Hepatocyte (in vitro differentiated cells): ENCODE data around the gene ADRA1B.

Experiments used
- EZH2 ChIP-seq: fragments of 200-600 bp; sonication (generic); IDR thresholded peaks from 2 replicates; pipeline ENCODE4 v1.6.1; 2016; ENCODE audit warnings: antibody characterized with exemption, mild to moderate bottlenecking, borderline replicate concordance
- EZH2phosphoT487 ChIP-seq: fragments of 200-600 bp; sonication (generic); IDR thresholded peaks from one replicate; pipeline ENCODE4 v1.6.1; 2018; ENCODE audit warnings: antibody characterized with exemption, mild to moderate bottlenecking, low read depth, moderate library complexity; ENCODE audit not compliant: unreplicated experiment, severe bottlenecking
- TF ChIP-seq, protein P1 (sequence below): fragments of 200-600 bp; sonication (generic); IDR thresholded peaks from 2 replicates; pipeline ENCODE4 v1.5.1; 2016; ENCODE audit warnings: antibody characterized with exemption, mild to moderate bottlenecking; ENCODE audit not compliant: poor library complexity

DNA sequence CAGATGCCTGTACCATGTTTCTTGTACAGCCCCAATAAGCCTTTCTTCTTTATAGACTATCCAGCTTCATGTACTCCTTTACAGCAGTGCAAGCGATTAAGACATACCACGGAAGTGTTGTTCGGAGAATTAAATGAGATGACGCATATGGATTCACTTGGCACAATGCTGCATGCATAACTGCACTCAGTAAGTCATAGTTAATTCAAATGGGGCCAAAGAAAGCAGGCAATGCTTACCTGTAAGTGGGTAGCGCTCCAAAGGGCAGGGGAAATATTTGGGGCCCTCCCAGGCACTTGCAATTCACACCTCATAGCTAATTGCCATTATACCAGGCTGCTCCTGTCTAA is 7.7 kb upstream of the ADRA1B start:
- TF ChIP-seq, protein P1, sequence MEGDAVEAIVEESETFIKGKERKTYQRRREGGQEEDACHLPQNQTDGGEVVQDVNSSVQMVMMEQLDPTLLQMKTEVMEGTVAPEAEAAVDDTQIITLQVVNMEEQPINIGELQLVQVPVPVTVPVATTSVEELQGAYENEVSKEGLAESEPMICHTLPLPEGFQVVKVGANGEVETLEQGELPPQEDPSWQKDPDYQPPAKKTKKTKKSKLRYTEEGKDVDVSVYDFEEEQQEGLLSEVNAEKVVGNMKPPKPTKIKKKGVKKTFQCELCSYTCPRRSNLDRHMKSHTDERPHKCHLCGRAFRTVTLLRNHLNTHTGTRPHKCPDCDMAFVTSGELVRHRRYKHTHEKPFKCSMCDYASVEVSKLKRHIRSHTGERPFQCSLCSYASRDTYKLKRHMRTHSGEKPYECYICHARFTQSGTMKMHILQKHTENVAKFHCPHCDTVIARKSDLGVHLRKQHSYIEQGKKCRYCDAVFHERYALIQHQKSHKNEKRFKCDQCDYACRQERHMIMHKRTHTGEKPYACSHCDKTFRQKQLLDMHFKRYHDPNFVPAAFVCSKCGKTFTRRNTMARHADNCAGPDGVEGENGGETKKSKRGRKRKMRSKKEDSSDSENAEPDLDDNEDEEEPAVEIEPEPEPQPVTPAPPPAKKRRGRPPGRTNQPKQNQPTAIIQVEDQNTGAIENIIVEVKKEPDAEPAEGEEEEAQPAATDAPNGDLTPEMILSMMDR: no peak
- TF ChIP-seq EZH2 (no peak), EZH2phosphoT487 (no peak)
